T-helper 22 cell (primary cell): Measurements from ENCODE around the gene LSM12.

Experiments
- DNase-seq: peaks from one replicate; pipeline ENCODE4 v3.0.0-alpha.2; 2020; ENCODE audit warnings: low read depth

LSM12 gene

GRCh38 chr17:43987131-43988021, 79.1 kb downstream of the LSM12 start:
- no peak for DNase-seq

- no peak for DNase-seq
Measured at GRCh38 chr17:43986225-43986981, 80.1 kb downstream of the LSM12 start.

GRCh38 chr17:43984521-43984920, 82.0 kb downstream of the LSM12 start:
- DNase-seq, result no peak
